Mesothelial cell of epicardium (in vitro differentiated cells): ENCODE data around the gene ENKUR. TPM values are rescaled to one million over a fixed set of nuclear protein-coding genes. Genes with fewer than 3 reads are reported as not detected.

Source experiments
- DNase-seq, 2 experiments: peaks; one replicate each; pipeline ENCODE4 v3.0.0; 2021; ENCODE audit warnings: low spot score in 2 of 2; ENCODE audit not compliant: unreplicated experiment in 2 of 2
- H3K27ac Mint-ChIP-seq: 2 replicates; pipeline ENCODE4 v1.8.0; 2021; ENCODE audit warnings: mixed read lengths
- H3K27me3 Mint-ChIP-seq: 2 replicates; pipeline ENCODE4 v1.8.0; 2021; ENCODE audit warnings: low read depth, mixed read lengths
- H3K36me3 Mint-ChIP-seq: 2 replicates; pipeline ENCODE4 v1.8.0; 2021; ENCODE audit warnings: mixed read lengths
- H3K4me1 Mint-ChIP-seq: 2 replicates; pipeline ENCODE4 v1.8.0; 2021; ENCODE audit warnings: mixed read lengths
- H3K4me3 Mint-ChIP-seq: 2 replicates; pipeline ENCODE4 v1.8.0; 2021; ENCODE audit warnings: mild to moderate bottlenecking, moderate library complexity, mixed read lengths
- H3K9me3 Mint-ChIP-seq: 2 replicates; pipeline ENCODE4 v1.8.0; 2021; ENCODE audit warnings: mixed read lengths
- CTCF ChIP-seq: fragments of 200-600 bp; sonication (generic); IDR thresholded peaks from one replicate; pipeline ENCODE4 v1.5.0; 2021; ENCODE audit warnings: antibody characterized with exemption; ENCODE audit not compliant: unreplicated experiment
- total RNA-seq: library from RNA; stranded (reverse); gene quantifications from 3 replicates; pipeline ENCODE4 v1.2.1, GENCODE V29; 2021

Gene ENKUR
- total RNA-seq, 1 donor from 2014 or later: 0.25 TPM

- H3K4me1 Mint-ChIP-seq: peaks cover 28% of the 10 kb centered on the region
These were observed 8.6 kb upstream of the ENKUR start for GRCh38 chr10:25024528-25024927.

GRCh38 chr10:25023278-25023677 is 7.3 kb upstream of the ENKUR start:
- H3K9me3 Mint-ChIP-seq: peaks cover under 1% of the 10 kb centered on the region
- peaks cover 12% of the 10 kb centered on the region for H3K36me3 Mint-ChIP-seq
- no peak for DNase-seq
- H3K4me3 Mint-ChIP-seq: no peak overlapping the region
- no peak for TF ChIP-seq CTCF
- peaks cover 30% of the 10 kb centered on the region for H3K4me1 Mint-ChIP-seq
- H3K27ac Mint-ChIP-seq: no peak overlapping the region
- H3K27me3 Mint-ChIP-seq: no peaks in the 10 kb centered on the region

More at GRCh38 chr10:25024528-25024927, 8.6 kb upstream of the ENKUR start:
- Mint-ChIP-seq H3K4me3 (no peak overlapping the region), H3K9me3 (peaks cover 7% of the 10 kb centered on the region), H3K36me3 (peaks cover 12% of the 10 kb centered on the region), H3K27me3 (no peaks in the 10 kb centered on the region), H3K27ac (no peak overlapping the region)
- TF ChIP-seq CTCF: no peak
- DNase-seq: no peak

- no peak for TF ChIP-seq CTCF
- peaks cover 8% of the 10 kb centered on the region for H3K36me3 Mint-ChIP-seq
These were observed 2.7 kb upstream of the ENKUR start for GRCh38 chr10:25018703-25019102.

GRCh38 chr10:25017661-25018060 is 1.7 kb upstream of the ENKUR start:
- no peak for TF ChIP-seq CTCF
- peak overlapping the region; percentile 99 for H3K27ac Mint-ChIP-seq
- H3K4me3 Mint-ChIP-seq: peak overlapping the region; percentile 84
- peaks cover 7% of the 10 kb centered on the region for H3K9me3 Mint-ChIP-seq
- no peaks in the 10 kb centered on the region for H3K27me3 Mint-ChIP-seq
- peaks cover 1% of the 10 kb centered on the region for H3K36me3 Mint-ChIP-seq
- peaks cover 23% of the 10 kb centered on the region for H3K4me1 Mint-ChIP-seq
- DNase-seq: no peak

More at GRCh38 chr10:25018703-25019102, 2.7 kb upstream of the ENKUR start:
- DNase-seq: no peak
- Mint-ChIP-seq H3K9me3 (no peaks in the 10 kb centered on the region), H3K4me1 (peaks cover 28% of the 10 kb centered on the region), H3K4me3 (no peak overlapping the region), H3K27me3 (no peaks in the 10 kb centered on the region), H3K27ac (no peak overlapping the region)

GRCh38 chr10:25017154-25017590 is 1.2 kb upstream of the ENKUR start:
- Mint-ChIP-seq H3K27ac (peak overlapping the region; percentile 99), H3K9me3 (peaks cover 11% of the 10 kb centered on the region), H3K4me3 (peak overlapping the region; percentile 84), H3K27me3 (no peaks in the 10 kb centered on the region), H3K4me1 (peaks cover 23% of the 10 kb centered on the region), H3K36me3 (peaks cover 3% of the 10 kb centered on the region)
- no peak for DNase-seq
- TF ChIP-seq CTCF: no peak
